Measurements from ENCODE around the gene EGFLAM.

The EGFLAM gene

DNA sequence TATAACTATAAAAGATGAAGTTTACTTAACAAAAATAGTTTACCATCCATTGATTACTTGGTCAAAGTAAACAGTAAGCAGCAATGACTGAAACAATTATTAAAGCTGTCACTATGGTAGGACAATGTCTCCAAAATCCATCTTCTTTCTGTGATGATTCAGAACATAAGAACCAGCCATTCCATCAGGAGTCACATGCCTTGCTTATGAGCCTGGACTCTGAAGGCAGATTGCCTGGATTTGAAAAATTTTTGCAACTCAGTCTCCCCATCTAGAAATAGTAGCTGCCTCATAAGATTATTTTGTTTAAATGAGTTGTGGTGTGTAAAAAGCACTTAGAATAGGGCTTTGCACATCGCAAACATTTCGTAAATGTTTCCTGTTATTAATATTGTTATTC is 161.9 kb downstream of the EGFLAM start:
- no peak for DNase-seq (ENCODE audit: low read depth)

DNA sequence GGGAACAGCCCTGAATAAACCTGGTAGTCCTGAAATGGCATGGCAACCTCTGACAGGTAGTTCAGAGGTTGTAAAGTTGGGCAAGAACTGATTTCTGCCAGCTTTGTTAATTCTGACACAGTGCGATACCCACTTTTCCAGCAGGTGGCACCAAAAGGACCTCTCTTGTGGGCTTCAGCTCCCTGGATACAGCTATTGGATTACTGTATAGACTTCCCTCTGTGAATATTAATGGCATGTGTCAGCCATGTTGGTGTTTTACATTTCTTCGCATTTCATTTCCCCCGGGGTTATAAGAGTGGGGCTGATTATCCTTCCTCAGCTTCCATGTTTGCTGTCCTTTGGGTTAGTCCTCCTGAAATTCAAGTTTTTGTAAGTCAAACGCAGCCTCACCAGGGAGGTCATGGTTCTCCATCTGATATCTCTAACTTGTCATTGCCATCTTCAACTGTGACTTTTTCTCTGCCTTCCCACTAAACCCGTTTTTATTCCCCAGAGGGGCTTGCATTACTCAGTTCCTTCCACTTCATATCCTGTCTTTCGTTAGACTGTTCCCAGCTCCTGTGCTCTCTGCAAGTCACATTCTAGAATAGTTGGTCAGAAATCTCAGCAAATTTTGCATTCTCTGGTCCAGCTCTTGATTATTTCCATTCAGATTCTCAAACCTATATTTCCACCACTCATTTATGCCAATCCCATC is 162.5 kb downstream of the EGFLAM start:
- DNase-seq (ENCODE audit: low read depth): no peak

DNA sequence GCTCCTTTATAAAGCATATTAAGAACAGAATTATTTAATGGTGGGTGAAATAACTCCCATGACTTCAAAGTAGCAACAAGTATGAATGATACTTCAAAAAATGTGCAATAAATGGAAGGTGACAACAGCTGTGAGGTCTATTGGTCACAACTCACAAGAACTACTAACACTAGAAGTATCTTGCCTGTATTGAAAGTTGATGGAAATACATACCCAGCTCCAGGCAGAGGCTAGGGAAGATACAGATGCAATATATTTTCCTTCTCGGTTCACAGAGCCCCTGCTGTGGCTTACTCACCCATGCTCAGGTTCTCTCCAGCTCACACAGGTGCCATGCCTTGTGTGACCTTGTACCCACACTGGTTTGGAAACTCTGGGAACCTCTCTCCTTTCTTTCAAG is 164.3 kb downstream of the EGFLAM start:
- no peak for DNase-seq (ENCODE audit: low read depth)

DNA sequence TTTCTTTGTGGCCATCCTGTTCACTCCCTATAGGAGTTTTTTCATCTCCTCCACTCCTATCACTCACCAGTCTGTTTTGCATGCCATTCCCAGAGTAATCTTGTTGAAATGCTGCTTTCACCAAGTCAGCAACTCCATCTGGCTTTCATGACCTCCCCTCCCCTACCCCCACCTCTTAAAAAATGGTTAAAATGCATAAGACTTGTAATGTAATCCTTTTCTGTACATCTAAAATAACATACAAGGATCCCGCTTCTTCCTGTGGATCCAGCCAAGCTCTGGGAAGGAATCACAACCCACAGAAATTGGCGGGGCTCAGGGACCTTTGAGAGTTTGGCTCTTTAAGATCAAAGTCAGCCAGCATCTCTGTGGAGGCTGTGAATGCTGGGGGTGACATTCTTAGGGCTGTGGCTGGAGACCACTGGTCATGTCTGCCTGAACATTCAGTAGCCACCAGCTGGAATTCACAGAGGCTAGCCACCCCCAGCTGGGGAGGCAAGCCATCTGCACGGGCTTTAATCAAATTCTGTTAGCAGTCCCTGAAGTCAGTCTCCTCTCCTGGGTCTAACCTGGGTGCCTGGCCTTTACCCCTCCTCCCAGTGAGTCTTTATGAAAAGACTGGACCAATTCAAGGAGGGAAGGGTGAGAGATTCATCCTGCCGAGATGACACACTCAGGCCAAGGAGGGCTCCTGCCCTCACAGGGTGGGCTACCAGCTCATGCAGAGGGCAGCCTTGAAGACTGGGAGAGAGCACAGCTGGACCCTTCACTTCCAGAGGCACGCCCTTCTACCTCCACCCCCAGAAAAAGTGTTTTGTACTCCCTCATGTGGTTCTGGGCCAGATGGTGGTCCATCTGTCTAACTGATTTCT is 165.2 kb downstream of the EGFLAM start:
- DNase-seq (ENCODE audit: low read depth): no peak

DNA sequence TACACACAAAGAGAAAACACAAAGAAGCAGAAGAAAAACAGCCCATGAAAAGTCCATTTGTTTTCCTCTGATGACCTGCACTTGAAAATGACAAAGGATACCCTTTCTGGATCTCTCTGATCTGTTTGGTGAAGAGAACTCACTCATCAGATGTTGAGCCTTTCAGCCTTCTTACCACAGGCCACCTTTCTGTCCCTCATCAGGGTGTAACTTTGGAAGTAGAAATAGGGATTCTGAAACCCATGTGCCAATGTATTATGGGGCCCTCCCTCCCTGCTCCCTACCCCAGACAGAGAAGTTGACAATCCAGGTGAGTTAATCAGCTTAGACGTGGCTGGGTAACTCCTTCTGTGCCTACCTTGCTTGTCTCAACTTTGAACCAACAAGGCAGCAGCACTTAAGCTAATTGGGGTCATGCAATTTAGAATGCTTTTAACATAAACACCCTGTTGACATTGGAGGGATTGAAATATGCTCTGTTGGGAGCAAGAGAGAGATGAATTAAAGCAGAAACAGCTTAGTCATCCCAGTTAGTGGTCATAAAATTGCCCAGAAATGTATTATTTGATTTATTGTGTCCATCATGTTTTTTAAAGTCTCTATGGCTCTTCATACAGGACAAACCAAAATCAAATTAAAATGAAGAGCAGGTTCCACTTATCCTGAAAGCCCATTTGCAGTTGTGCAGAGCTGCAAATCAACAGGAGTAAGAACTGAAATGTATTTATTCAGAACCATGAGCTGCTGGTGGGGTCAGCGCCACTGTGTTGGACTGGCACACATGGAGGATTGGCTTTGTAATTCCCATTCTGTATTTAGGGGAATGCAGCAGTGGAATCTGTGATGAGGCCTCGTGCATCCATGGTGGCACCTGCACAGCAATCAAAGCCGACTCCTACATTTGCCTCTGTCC is 166.0 kb downstream of the EGFLAM start:
- no peak for DNase-seq (ENCODE audit: low read depth)

DNA sequence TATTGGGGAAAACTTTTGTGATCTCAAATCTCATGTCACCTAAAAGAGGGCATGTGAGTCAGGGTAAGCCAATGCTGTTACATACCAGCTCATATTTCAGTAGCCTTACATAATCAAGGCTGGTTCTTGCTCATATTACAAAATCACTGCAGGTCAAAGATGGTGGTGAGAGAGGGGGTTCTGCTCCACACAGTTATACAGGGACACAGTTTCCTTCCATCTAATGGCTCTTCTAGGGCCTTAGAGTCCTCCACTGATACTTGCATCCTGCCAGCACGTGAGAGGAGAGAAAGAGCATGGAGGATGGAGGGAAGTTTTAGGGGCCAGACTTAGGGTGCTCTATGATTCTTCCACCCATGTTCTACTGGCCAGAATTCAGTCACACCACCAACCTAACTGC is 168.1 kb downstream of the EGFLAM start:
- DNase-seq (ENCODE audit: low read depth): no peak

DNA sequence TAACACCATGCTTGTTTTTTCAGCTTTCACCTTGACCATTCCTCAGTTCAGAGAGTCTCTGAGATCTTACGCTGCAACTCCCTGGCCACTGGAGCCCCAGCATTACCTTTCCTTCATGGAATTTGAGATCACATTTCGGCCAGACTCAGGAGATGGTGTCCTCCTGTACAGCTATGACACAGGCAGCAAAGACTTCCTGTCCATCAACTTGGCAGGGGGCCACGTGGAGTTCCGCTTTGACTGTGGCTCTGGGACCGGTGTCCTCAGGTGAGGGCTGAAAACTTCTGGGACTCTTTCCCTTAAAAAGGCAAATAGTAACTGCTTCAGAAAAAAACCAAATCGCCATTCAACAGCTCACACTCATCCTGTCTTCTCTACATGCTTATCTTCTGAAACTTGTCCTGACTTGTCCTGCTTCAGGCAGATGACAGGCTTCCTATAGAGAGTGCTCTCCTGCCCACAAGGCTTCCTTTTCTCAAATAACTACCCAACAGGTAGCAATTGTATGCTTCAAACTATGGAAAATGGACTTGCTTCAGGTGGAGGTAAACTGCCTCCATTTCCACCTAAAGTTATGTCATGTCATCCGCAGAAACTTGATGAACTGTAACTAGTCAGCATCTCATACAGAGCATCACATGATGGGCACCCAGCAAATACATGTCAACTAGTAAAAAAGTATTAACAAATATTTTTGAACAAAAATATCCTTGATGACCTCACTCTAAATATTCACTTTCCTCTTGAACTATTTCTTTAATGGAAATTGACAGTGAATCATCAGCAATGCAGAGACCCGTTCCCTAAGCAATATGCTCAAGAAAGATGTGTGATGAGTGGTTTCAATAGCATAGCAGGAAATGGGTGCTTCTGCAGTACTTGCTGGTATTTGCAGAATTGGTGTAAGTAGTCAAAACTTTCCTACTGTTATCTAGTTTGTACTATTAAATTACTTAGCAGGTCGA is 168.9 kb downstream of the EGFLAM start:
- no peak for DNase-seq (ENCODE audit: low read depth)

DNA sequence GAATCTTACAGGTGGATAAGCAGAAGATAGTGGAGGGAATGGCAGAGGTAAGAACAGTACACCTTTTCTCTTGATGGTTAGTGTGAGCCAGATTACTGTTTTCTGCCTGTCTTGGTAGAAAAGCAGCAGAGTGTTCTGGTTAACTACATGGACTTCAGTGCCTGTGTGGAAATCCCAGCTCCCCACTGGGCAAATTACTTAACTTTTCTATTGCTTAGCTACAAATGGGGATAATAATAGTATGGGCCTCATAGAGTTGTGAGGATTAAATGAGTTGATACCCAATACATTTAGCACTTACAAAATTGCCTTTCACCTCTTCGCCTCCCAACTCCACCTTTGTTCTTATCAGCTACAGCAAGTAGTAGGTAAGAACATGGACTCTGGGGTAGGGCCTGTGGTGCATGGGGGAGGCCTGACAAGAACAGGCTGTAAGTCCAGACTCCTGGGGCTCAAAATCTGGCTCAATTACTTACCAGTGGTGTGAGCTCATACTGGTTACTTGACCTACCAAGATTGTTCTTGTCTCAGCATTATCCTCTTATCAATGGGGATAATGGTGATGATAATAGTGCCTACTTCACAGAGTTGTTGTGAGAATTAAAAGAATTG is 173.0 kb downstream of the EGFLAM start:
- no peak for DNase-seq (ENCODE audit: low read depth)

DNA sequence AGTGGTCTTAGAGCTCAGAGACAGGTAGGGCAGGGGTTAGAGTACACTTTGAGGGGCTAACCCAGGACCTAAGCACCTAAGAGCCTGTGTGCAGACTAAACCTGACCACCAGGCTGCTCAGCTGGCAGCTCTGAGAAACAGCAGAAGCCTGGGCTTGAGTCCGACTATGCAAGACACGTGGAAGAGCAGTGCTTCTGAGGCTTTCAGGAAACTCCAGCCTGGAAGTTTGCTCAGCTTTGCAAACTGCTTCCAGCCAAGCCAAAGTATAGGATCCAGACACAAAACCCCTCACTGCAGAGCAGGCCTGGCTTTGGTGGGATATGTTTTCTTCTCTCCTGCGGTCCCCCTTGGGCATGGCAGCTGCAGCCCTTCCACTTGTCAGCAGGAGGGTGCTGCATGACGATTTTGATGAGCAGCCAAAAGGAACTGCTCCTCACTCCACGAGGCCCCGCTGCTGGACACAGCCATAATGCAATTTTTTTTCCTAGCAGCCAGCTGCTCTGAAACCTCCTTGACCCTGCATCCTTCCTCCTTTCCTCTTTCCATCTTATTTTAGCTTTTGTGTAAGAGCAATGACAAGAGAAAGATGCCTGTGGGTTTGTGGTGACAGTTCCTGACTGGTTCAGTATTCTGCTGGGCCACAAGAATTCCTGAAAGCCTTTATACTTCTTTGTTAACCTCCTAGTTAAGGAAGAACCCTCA is 175.0 kb downstream of the EGFLAM start:
- DNase-seq (ENCODE audit: low read depth): peak; percentile 71

DNA sequence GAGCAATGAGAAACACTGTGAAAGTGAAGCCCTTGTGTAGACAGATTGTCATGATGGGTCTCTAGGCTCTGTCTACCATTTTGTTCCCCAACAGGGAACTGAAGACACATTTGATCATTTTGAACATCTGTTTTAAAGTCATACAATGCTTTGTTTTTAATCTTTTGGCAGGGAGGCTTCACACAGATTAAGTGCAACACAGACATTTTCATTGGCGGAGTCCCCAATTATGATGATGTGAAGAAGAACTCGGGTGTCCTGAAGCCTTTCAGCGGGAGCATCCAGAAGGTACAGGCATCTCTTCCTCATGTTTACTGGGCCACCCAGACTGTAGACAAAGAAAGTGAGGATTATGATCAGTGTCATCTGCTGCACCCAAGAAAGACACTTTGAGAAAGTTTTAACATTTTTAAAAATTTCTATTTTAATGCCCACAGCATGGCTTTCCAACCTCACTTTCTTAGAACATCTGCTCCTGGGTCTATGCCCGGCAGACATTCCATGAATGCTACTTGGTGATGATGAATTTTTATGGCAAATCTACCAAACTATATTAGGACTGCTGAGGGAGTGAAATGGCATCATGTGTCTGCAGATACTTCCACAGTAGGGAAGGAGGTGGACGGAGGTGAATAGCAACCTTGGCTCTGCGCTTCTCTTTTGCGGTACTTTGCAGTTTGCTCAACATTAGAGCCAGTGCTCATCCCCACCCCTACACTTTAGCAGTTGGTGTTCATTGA is 176.8 kb downstream of the EGFLAM start:
- DNase-seq (ENCODE audit: low read depth): no peak

DNA sequence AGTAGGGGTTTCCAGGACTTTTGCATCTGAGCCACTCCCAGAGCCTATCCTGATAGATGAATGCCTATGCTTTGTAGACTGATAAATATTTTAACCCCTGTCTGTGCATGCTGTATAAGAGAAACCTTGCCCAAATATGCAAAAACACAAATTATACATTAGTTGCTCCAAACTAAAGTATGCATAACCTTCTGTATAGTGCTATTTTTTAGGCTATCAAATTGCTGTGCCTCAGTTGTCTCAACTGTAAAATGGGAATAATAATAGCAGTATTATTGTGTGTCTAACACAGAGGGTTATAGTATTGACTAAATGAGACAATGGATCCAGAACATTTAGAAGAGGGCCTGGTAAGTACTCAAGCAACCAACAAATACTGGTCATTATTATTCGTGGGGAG is 180.4 kb downstream of the EGFLAM start:
- DNase-seq (ENCODE audit: low read depth): no peak

DNA sequence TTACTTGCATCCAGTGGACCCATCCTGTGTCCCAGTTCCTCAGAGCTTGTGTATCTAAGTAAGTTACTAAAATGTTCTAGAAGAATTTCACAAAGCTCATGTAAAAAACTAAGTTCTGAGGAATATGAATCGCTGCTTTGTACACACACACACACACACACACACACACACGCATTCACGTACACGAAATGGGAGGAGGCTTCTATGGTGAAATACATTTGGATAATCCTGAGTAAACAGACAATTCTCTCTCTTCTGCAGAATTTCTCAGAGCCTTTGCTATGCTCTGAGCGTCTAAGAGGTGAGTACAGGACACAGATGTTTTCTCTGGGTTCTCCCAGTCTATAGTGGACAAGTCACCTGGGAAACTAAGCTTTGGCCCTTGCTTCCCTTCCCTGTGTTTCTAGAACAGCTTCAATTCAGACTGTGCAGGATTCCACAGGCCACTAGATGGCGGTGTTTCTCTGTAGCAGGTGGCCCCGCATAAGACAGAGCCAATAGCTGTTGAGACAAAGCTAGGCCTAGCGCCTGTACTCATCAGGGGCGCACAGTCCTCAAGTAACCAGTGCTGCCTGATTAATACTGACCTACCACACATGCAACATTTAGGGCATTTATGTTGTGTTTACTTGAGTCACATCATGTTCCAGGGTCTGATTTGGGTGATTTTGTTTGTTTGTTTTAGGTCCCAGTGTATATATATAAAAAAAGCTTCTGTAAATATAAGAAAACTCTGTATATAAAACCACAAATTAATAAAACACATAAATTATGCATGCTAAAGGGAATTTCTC is 183.3 kb downstream of the EGFLAM start:
- DNase-seq (ENCODE audit: low read depth): peak; percentile 64

DNA sequence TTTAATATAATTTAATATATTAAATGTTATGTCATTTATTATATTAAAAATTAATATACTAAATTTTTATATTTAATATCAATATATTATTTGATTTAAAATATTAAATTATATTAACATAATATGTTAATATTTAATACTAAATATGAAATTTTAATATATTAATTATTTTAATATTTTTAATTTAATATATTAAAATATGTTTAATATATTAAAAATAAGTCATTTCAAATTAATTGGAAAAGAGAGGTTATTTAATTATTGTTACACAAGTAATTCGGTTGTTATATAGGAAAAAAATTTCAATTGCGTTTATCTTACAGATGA is 183.9 kb downstream of the EGFLAM start:
- no peak for DNase-seq (ENCODE audit: low read depth)

DNA sequence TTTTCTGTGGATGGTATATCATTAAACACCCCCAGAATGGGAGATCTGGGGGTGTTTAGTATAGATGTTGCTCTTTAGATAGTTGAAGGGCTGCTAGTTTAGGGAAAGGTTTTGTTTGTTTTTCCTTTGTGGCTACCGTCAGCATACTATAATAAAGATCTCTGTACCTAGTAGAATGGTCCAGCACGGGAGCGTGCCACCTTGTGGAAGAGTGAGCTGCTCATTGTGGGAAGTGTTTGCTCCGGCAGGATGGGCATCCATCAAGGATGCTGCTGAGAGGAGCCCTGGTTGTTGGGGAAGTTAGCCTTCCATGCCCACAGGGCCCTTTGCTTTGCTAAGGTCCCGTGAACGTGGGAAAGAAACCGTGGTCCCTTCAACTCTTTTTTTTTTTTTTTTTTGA is 185.0 kb downstream of the EGFLAM start:
- DNase-seq (ENCODE audit: low read depth): no peak

DNA sequence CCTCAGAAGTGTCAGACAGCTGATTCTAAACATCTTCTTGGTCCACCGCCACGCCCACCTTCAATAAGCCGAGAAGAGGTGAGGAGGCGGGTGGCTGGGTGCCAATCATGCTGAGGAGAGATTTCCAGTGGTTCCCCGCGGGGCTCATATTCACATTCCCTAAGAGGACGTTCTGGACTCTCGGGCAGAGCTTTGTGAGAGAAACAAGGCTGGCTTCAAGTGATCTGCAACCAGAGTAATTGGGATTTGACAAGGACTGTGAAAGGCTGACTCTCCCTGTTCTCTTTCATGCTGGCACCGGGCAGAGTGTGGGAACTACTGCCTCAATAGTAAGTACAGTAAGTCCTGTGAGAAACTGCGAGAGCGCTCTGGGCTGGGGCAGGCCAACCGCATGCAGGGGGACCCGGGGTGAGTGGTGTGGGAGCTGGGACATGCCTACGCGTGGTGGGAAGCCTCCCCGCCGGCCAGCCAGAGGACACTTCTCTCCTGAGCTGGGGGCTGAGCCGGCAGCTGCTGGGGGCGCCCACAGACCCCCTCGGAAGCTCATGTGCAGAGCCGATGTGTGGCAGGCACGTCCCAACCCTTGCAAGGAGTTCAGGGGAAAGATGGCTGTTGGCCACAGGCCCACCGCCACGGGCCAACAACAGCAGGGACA is 187.1 kb downstream of the EGFLAM start:
- DNase-seq (ENCODE audit: low read depth): no peak

DNA sequence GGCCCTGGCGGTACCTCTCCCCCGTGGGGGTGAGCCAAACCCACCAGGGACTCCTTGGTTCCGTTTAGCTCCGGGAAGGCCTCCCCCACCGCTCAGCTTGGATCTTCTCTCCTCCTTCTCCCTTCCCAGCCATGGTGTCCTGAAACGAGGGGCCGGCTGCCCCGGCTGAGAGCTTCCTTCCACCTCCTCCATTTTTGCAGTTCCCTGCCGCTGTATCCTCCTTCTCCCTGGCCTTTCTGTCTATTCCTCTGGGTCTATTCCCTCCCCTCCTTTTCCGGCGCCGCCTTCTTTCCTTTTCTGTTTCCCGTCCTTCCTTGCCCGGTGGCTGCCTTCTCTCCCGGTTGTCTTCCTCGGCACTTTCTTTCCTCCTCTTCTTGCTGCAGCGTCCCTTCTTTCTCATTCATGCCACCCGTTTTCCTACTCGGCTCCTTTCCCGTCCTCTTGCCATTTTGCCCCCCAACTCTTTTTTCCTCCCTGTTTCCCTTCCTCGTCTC is 187.7 kb downstream of the EGFLAM start:
- no peak for DNase-seq (ENCODE audit: low read depth)

DNA sequence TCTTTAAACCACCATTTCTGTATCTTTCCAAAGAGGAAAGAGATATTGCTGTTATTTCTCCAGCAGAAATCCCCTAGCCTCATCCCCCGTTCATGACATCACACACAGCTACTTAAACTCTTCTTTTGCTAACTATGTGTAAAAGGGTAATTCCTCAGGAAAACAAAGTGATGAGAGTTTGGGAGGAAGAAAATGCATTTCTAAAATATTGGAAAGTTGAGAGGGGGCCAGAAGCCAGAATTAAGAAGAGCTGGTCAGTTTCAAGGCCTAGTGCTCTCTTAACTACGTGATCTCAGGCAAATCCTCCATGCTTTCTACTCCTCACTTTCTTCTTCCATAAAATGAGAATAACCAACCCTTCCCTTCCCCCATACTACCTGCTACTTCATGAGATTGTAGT is 188.7 kb downstream of the EGFLAM start:
- no peak for DNase-seq (ENCODE audit: low read depth)

DNA sequence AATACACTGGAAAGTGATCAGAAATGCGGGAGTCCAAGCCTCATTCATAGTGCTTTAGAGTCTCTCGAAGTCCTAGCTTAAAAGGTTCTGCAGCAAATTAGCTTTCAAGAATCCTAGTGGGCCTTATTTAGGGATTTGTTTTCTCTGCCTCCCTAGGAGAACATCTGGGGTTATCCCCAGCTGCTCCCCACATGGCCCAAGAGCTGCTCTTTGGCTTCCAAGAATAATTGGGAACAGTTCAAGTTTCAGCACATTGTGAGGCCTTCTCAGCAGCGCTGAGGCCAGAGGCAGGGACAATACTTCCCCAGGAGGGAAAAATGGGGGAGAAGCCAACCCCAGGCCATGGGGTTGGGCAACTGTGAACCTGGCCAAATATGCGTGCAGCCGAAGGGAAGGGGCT is 189.4 kb downstream of the EGFLAM start:
- DNase-seq (ENCODE audit: low read depth): no peak

All from non-pigmented ciliary epithelial cell (primary cell).